ENCODE results near the gene E2F4.

The E2F4 gene

GRCh38 chr16:67165121-67166078 is 26.6 kb upstream of the E2F4 start:
- no peak for TF ChIP-seq CEBPB (IDR thresholded peaks at IDR 0.05)
- TF ChIP-seq, protein P1, sequence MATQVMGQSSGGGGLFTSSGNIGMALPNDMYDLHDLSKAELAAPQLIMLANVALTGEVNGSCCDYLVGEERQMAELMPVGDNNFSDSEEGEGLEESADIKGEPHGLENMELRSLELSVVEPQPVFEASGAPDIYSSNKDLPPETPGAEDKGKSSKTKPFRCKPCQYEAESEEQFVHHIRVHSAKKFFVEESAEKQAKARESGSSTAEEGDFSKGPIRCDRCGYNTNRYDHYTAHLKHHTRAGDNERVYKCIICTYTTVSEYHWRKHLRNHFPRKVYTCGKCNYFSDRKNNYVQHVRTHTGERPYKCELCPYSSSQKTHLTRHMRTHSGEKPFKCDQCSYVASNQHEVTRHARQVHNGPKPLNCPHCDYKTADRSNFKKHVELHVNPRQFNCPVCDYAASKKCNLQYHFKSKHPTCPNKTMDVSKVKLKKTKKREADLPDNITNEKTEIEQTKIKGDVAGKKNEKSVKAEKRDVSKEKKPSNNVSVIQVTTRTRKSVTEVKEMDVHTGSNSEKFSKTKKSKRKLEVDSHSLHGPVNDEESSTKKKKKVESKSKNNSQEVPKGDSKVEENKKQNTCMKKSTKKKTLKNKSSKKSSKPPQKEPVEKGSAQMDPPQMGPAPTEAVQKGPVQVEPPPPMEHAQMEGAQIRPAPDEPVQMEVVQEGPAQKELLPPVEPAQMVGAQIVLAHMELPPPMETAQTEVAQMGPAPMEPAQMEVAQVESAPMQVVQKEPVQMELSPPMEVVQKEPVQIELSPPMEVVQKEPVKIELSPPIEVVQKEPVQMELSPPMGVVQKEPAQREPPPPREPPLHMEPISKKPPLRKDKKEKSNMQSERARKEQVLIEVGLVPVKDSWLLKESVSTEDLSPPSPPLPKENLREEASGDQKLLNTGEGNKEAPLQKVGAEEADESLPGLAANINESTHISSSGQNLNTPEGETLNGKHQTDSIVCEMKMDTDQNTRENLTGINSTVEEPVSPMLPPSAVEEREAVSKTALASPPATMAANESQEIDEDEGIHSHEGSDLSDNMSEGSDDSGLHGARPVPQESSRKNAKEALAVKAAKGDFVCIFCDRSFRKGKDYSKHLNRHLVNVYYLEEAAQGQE (IDR thresholded peaks at IDR 0.05; ENCODE audit: low read depth) = no peak
- TF ChIP-seq MAX (IDR thresholded peaks at IDR 0.05) = no peak
- no peak for TF ChIP-seq NFIC (IDR thresholded peaks at IDR 0.05)
- TF ChIP-seq EP300 (IDR thresholded peaks at IDR 0.05; ENCODE audit: borderline replicate concordance) = no peak
- no peak for TF ChIP-seq TEAD4 (IDR thresholded peaks at IDR 0.05)
- TF ChIP-seq USF1 (IDR thresholded peaks at IDR 0.05) = no peak
- TF ChIP-seq EGR1 (IDR thresholded peaks at IDR 0.05) = no peak
- no peak for TF ChIP-seq FOXM1 (IDR thresholded peaks at IDR 0.05; ENCODE audit: borderline replicate concordance, low read depth)
- no peak for TF ChIP-seq TCF12 (IDR thresholded peaks at IDR 0.05; ENCODE audit: low read depth)
- no peak for TF ChIP-seq CREB1 (IDR thresholded peaks at IDR 0.05; ENCODE audit: low read depth)
- TF ChIP-seq RAD21 (IDR thresholded peaks at IDR 0.05; ENCODE audit: low read depth) = no peak
- no peak for TF ChIP-seq YY1 (IDR thresholded peaks at IDR 0.05; ENCODE audit: low read depth)
- no peak for TF ChIP-seq ZBTB7A (IDR thresholded peaks at IDR 0.05; ENCODE audit: low read depth)
- no peak for TF ChIP-seq TAF1 (IDR thresholded peaks at IDR 0.05; ENCODE audit: low read depth)

- TF ChIP-seq TEAD4 (IDR thresholded peaks at IDR 0.05) (no peak), CEBPB (IDR thresholded peaks at IDR 0.05) (no peak), RAD21 (IDR thresholded peaks at IDR 0.05; ENCODE audit: low read depth) (no peak), EP300 (IDR thresholded peaks at IDR 0.05; ENCODE audit: borderline replicate concordance) (no peak), FOXM1 (IDR thresholded peaks at IDR 0.05; ENCODE audit: borderline replicate concordance, low read depth) (no peak), NFIC (IDR thresholded peaks at IDR 0.05) (no peak), EGR1 (IDR thresholded peaks at IDR 0.05) (no peak), TCF12 (IDR thresholded peaks at IDR 0.05; ENCODE audit: low read depth) (no peak), ZBTB7A (IDR thresholded peaks at IDR 0.05; ENCODE audit: low read depth) (no peak), CREB1 (IDR thresholded peaks at IDR 0.05; ENCODE audit: low read depth) (no peak), USF1 (IDR thresholded peaks at IDR 0.05) (no peak), MAX (IDR thresholded peaks at IDR 0.05) (no peak)
- TF ChIP-seq, protein P1 (IDR thresholded peaks at IDR 0.05; ENCODE audit: low read depth) = no peak
Observed at GRCh38 chr16:67166110-67166547, 25.8 kb upstream of the E2F4 start.

DNA sequence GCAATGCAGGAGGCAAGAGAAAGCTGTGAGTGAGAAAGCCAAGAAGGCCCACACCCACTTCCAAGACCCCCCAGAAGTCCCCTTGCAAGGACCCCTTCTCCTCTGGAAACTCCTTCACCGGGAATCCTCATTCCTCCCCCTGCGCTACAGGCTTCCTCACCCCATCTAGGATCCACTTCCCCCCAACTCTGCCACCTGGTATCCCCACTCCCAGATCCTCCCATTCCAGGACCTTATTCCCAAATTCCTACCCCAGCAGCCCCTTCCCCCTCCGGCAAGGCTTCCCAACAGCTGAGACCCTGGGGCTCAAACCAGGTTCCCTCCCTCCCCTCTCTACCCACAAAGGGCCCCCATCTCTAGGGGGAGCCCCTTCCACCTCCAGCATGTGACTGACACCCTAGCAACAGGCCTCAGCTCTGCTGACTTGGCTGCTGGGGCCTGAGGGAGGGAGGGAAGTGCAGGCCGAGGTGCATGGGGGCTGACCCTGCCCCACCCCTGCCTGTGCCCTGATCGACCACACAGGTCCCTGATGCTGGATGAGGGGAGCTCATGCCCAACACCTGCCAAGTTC is 25.3 kb upstream of the E2F4 start:
- TF ChIP-seq CEBPB (IDR thresholded peaks at IDR 0.05) (no peak), TAF1 (IDR thresholded peaks at IDR 0.05; ENCODE audit: low read depth) (no peak), ZBTB7A (IDR thresholded peaks at IDR 0.05; ENCODE audit: low read depth) (no peak), USF1 (IDR thresholded peaks at IDR 0.05) (no peak), TEAD4 (IDR thresholded peaks at IDR 0.05) (no peak), YY1 (IDR thresholded peaks at IDR 0.05; ENCODE audit: low read depth) (no peak)

- no peak for TF ChIP-seq YY1 (IDR thresholded peaks at IDR 0.05; ENCODE audit: low read depth)
- no peak for TF ChIP-seq USF1 (IDR thresholded peaks at IDR 0.05)
- TF ChIP-seq FOXM1 (IDR thresholded peaks at IDR 0.05; ENCODE audit: borderline replicate concordance, low read depth) = no peak
- TF ChIP-seq EP300 (IDR thresholded peaks at IDR 0.05; ENCODE audit: borderline replicate concordance) = no peak
- no peak for TF ChIP-seq EGR1 (IDR thresholded peaks at IDR 0.05)
- TF ChIP-seq NFIC (IDR thresholded peaks at IDR 0.05) = no peak
- TF ChIP-seq TCF12 (IDR thresholded peaks at IDR 0.05; ENCODE audit: low read depth) = no peak
- no peak for TF ChIP-seq RAD21 (IDR thresholded peaks at IDR 0.05; ENCODE audit: low read depth)
- no peak for TF ChIP-seq TEAD4 (IDR thresholded peaks at IDR 0.05)
- no peak for TF ChIP-seq ZBTB7A (IDR thresholded peaks at IDR 0.05; ENCODE audit: low read depth)
Observed at GRCh38 chr16:67167588-67167987, 24.4 kb upstream of the E2F4 start.

Data from Ishikawa (cell line).